CD4-positive, alpha-beta memory T cell (primary cell): ENCODE data around the gene GRP. TPM values are rescaled to one million over a fixed set of nuclear protein-coding genes. Genes with fewer than 3 reads are reported as not detected.

Experiments
- CTCF ChIA-PET: fragments of 350-600 bp; sonication (Branson Sonifier 250); formaldehyde crosslinking; loops from one replicate; lab custom pipeline; 2021; ENCODE audit warnings: inconsistent platforms; ENCODE audit not compliant: partially characterized antibody; lab: Charles Lee
- POLR2A ChIA-PET: fragments of 350-600 bp; sonication (Branson Sonifier 250); formaldehyde crosslinking; loops from one replicate; lab custom pipeline; 2021; ENCODE audit not compliant: partially characterized antibody; lab: Charles Lee
- DNase-seq, 5 donors: peaks; one replicate each; pipeline versions ENCODE4 v3.0.0 to v3.0.0-alpha.2; 2020 to 2022; ENCODE audit warnings: mixed read lengths in 1 of 5
- H3K27ac ChIP-seq: one replicate; pipeline ENCODE4 v1.7.0; 2013; ENCODE audit warnings: low read depth, low read length
- H3K27me3 ChIP-seq: 2 replicates; pipeline ENCODE4 v1.7.0; 2013; ENCODE audit warnings: mild to moderate bottlenecking, low read length, moderate library complexity; ENCODE audit not compliant: insufficient read depth
- H3K36me3 ChIP-seq: 2 replicates; pipeline ENCODE4 v1.7.0; 2013; ENCODE audit warnings: mild to moderate bottlenecking, low read length, moderate library complexity; ENCODE audit not compliant: insufficient read depth
- H3K4me1 ChIP-seq: 2 replicates; pipeline ENCODE4 v1.7.0; 2013; ENCODE audit warnings: mild to moderate bottlenecking, low read length, moderate library complexity; ENCODE audit not compliant: insufficient read depth
- H3K4me3 ChIP-seq, 2 donors: one replicate each; pipeline ENCODE4 v1.7.0; 2013; ENCODE audit warnings: low read length in 2 of 2, mild to moderate bottlenecking in 1 of 2
- H3K9me3 ChIP-seq, 2 donors: one replicate each; pipeline ENCODE4 v1.7.0; 2013; ENCODE audit warnings: low read length in 2 of 2, control low read depth in 1 of 2; ENCODE audit not compliant: control insufficient read depth in 1 of 2
- H3K27ac Mint-ChIP-seq, 7 donors: one replicate each; pipeline ENCODE4 v1.8.0; 2020 to 2021; ENCODE audit warnings: mixed read lengths in 7 of 7, mild to moderate bottlenecking in 6 of 7, inconsistent platforms in 3 of 7, moderate library complexity in 3 of 7
- H3K27me3 Mint-ChIP-seq, 2 donors: one replicate each; pipeline ENCODE4 v1.8.0; 2020 to 2021; ENCODE audit warnings: mixed read lengths in 2 of 2
- H3K36me3 Mint-ChIP-seq, 2 donors: one replicate each; pipeline ENCODE4 v1.8.0; 2020 to 2021; ENCODE audit warnings: mixed read lengths in 2 of 2, inconsistent platforms in 1 of 2, mild to moderate bottlenecking in 1 of 2
- H3K4me1 Mint-ChIP-seq, 4 donors: one replicate each; pipeline ENCODE4 v1.8.0; 2020 to 2021; ENCODE audit warnings: mixed read lengths in 4 of 4, mild to moderate bottlenecking in 1 of 4
- H3K4me3 Mint-ChIP-seq, 8 donors: one replicate each; pipeline ENCODE4 v1.8.0; 2020 to 2021; ENCODE audit warnings: mixed read lengths in 8 of 8, mild to moderate bottlenecking in 7 of 8, moderate library complexity in 6 of 8, inconsistent platforms in 3 of 8
- H3K9me3 Mint-ChIP-seq, 8 donors: one replicate each; pipeline ENCODE4 v1.8.0; 2020 to 2021; ENCODE audit warnings: mixed read lengths in 8 of 8, mild to moderate bottlenecking in 5 of 8, inconsistent platforms in 3 of 8, moderate library complexity in 1 of 8
- intact Hi-C: fragments of 100-400 bp; cut with micrococcal nuclease; formaldehyde crosslinking; loops from one replicate; pipeline ENCODE4 v1.15.1; 2023
- polyA plus RNA-seq, 2 donors: library from polyadenylated mRNA; unstranded; fragments of 300-500 nt; fragmentation: Illumina TruSeq; gene quantifications; one replicate each; pipeline ENCODE4 v1.2.3, GENCODE V29; 2021
- total RNA-seq, 2 experiments: library from RNA; stranded (reverse); gene quantifications; one replicate each; pipeline ENCODE4 v1.2.3, GENCODE V29; 2021

Gene GRP
- total and polyA plus RNA-seq, 4 experiments from 2014 or later, result not detected

DNA sequence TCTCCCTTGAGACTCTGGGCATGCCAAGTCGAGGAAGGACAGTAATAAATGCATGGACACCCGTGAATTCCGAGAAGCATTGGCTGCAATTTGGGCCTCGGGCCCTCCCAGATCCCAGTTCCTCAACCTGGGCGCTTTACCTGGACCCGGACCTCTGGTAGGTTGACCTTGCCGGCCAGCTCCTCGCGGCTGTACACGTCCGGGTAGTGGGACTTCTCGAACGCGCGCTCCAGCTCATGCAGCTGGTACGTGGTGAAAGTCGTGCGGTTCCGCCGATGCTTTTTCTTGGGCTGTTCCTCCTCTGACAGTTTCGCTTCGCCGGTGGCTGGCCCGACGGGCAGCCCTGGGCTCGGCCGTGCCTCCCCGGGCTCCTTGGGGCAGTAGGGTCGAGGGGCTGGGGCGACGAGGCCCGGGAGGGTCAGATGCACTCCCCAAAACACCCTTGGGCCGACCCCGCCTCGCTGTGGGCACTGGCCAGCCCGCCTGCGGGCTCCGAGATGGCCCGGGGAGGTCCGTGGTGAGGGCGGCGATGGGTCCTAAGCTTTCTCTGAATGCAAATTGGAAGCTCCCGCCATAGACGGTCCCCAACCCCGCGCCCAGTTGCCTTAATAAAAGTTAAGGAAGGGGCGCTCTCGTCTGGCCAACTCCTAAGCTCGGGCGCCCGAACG, 52.4 kb downstream of the GRP start:
- Histone ChIP-seq H3K27ac (no peak overlapping the region), H3K4me3 (no peak overlapping the region), H3K27me3 (peaks cover 59% of the 10 kb centered on the region), H3K4me1 (peaks cover 36% of the 10 kb centered on the region), H3K9me3 (no peaks in the 10 kb centered on the region), H3K36me3 (no peaks in the 10 kb centered on the region)
- Mint-ChIP-seq H3K4me3 (peak overlapping the region in 6 of 8 donors; percentile 35 to 64 (median 52)), H3K27me3 (peaks cover 62% of the 10 kb centered on the region in 2 donors), H3K9me3 (peaks cover 0 to 3% (median 0%) of the 10 kb centered on the region in 8 donors), H3K4me1 (peaks cover 7 to 50% (median 27%) of the 10 kb centered on the region in 4 donors), H3K27ac (no peak overlapping the region), H3K36me3 (peaks cover 0 to 3% of the 10 kb centered on the region in 2 donors)
- POLR2A ChIA-PET, result no interaction called here
- intact Hi-C loops, result no loop called here
- no peak for DNase-seq
- CTCF ChIA-PET, result interaction anchor here (1.0 to 1.1 kb wide), 2 partner anchors 37 to 38 kb away, joined by 3 read pairs; no protein-coding TSS in a partner anchor

DNA sequence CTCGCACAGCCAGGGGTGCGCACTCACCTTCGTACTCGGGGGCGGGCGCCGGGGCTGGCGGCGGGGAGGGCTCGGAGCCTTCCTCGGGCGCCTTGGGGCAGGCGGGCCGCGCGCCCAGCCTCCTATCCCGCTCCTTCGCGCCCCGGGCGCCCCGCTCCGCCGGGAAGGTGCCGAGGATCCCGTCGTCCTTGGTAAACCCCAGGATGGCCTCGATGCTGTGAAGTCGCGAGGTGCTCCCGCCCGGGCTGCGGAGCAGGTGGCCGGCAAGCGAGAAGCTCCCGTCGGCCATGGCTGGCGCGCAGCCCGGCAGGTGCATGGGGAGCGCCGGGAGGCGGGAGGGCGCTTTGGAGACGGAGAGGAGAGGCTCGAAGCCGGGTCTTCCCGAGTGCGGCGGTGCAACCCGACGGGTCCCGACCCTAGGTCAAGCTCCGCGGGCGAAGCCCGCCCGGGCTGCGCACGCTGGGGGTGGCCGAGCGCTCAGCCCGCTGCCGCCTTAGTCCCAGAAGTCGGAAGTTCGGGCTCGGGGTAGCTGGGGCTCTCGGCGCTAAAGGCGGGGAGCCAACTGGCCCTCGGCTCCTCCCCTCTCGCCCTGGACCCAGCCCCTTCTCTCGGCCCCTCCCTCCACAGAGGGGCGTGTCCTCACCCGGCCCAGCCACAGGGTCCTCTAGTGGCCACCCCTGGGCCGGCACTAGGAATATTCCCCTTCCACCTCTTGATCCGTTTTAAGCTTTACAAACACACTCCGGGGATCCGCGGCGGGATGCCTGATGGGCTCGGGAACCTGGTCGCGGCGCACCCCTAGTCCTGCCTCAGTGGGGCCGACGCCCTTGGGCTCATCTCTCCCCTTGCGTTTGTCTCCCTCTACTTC, 53.2 kb downstream of the GRP start, which contains the start of gene RAX:
Gene RAX, minus strand, starts transcription at position 564 of the 868 bp plus-strand sequence. Its CDS starts 248 bp downstream, at position 316.
- Histone ChIP-seq H3K27ac (no peak within 1 kb of the TSS), H3K4me3 (no peak within 1 kb of the TSS), H3K36me3 (no peaks in the 10 kb centered on the region), H3K27me3 (peaks cover 53% of the 10 kb centered on the region), H3K4me1 (peaks cover 32% of the 10 kb centered on the region), H3K9me3 (no peaks in the 10 kb centered on the region)
- DNase-seq, result no peak
- intact Hi-C loops, result no loop called here
- Mint-ChIP-seq H3K27ac (no peak within 1 kb of the TSS), H3K27me3 (peaks cover 58 to 61% of the 10 kb centered on the region in 2 donors), H3K4me3 (peak within 1 kb of the TSS in 5 of 8 donors; percentile 10 to 69 (median 52)), H3K4me1 (peaks cover 7 to 42% (median 24%) of the 10 kb centered on the region in 4 donors), H3K9me3 (peaks cover 0 to 3% (median 0%) of the 10 kb centered on the region in 8 donors), H3K36me3 (peaks cover 0 to 3% of the 10 kb centered on the region in 2 donors)
- ChIA-PET POLR2A (no interaction called here), CTCF (interaction anchor here (1.1 kb wide), 1 partner anchor 37 kb away, joined by 3 read pairs; no protein-coding TSS in a partner anchor)

DNA sequence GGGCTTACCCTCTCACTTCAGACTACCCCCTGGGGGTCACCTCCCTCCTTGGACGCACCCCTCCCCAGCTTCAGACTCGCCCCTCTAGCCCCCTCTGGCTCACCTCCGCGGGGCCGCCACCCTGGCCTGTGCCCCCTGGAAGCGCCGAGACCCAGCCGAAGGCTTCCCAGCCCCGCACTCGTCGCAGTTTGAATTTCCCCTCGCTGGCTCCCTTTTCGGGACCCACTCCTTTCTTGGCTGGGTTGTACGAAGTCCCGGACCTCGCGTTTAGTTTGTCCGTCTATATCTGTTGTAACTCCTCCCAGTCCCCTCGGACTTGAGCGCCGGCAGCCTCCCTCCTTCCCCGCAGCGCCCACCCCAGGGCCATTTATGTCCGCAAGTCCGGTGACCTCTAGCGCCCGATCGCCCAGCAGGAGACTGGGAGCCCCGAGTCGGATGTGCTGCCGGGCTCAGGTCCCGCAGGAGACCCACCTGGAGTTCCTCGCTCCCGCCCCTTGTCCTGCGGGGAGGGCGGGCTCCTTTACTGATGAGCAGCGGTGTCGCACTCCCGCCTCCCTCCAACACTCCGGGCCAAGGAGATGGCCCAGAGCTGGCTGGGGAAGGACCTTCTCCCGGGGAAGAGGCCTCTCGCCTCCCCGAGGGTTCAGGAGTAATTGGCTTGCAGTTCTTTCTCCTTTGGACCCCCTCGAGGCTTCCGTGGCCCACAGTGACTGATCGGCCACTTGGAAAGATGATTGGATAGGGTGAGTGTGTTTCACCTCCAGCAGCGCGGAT, 54.0 kb downstream of the GRP start:
- no peak overlapping the region for H3K4me3 ChIP-seq
- no peaks in the 10 kb centered on the region for H3K9me3 ChIP-seq
- peaks cover 25% of the 10 kb centered on the region for H3K4me1 ChIP-seq
- H3K27me3 Mint-ChIP-seq, result peaks cover 56 to 59% of the 10 kb centered on the region in 2 donors
- CTCF ChIA-PET, result interaction anchor here (1.1 kb wide), 1 partner anchor 36 kb away, joined by 3 read pairs; no protein-coding TSS in a partner anchor
- no peak overlapping the region for H3K27ac ChIP-seq
- no peak overlapping the region for H3K27ac Mint-ChIP-seq
- H3K4me3 Mint-ChIP-seq, result peak overlapping the region in 5 of 8 donors; percentile 10 to 69 (median 52)
- H3K27me3 ChIP-seq, result peaks cover 46% of the 10 kb centered on the region
- peaks cover 0 to 3% (median 0%) of the 10 kb centered on the region in 8 donors for H3K9me3 Mint-ChIP-seq
- no peaks in the 10 kb centered on the region for H3K36me3 ChIP-seq
- POLR2A ChIA-PET, result no interaction called here
- intact Hi-C loops, result no loop called here
- H3K4me1 Mint-ChIP-seq, result peaks cover 5 to 36% (median 21%) of the 10 kb centered on the region in 4 donors
- peaks cover 0 to 3% of the 10 kb centered on the region in 2 donors for H3K36me3 Mint-ChIP-seq
- DNase-seq, result no peak

DNA sequence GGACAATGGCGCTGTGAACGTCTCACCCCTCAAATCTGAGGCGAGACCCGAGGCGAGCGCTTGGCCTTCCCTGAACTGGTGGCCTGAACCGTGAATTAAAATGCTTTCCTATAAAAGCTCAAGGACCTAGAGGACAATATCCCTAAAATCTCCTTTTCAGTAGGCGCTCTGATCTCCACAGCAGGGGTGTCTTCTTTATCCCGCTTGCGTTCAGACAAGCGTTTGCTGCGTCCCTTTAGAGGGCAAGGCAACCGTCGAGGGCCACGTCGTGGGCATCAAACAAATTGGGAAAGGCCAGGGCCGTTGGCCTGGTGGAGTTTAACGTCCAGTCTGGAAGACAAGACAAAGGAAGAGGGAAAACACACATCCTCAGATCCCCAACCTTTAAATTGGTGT, 54.6 kb downstream of the GRP start:
- Histone ChIP-seq H3K9me3 (no peaks in the 10 kb centered on the region), H3K27ac (no peak overlapping the region), H3K27me3 (peaks cover 44% of the 10 kb centered on the region), H3K36me3 (no peaks in the 10 kb centered on the region), H3K4me3 (no peak overlapping the region), H3K4me1 (peaks cover 22% of the 10 kb centered on the region)
- H3K27ac Mint-ChIP-seq, result no peak overlapping the region
- no peak for DNase-seq
- H3K4me1 Mint-ChIP-seq, result peaks cover 5 to 34% (median 19%) of the 10 kb centered on the region in 4 donors
- peak overlapping the region in 3 of 8 donors; percentile 37 to 39 (median 39) for H3K4me3 Mint-ChIP-seq
- CTCF ChIA-PET, result no interaction called here
- POLR2A ChIA-PET, result no interaction called here
- intact Hi-C loops, result no loop called here
- peaks cover 0 to 3% of the 10 kb centered on the region in 2 donors for H3K36me3 Mint-ChIP-seq
- H3K27me3 Mint-ChIP-seq, result peaks cover 54 to 58% of the 10 kb centered on the region in 2 donors
- H3K9me3 Mint-ChIP-seq, result peaks cover 0 to 3% (median 0%) of the 10 kb centered on the region in 8 donors

DNA sequence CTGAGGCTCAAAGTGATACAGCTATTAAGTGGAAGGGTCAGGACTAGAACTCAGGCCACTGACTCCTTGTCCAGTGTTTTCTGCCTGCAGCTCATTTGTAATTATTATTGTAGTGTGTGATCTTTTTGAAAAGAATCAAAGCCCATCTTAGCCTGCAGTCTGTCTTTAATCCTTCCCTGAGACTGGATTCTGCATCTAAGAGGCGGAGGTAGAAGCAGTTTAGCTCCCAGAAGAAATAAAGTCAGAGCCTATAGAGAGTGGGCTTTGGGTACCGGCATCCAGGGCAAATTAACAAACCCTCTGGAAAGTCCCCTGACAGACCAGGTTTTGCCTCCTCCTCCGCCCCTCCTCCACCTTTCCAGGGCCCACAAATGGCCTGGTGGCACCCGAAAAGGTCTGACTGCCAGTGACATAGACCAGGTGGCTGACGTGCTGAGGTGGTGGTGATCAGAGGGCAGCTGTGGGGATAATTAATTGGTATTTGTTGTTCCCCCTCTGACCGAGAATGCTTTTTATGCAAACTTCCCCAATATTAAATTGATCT, 55.5 kb downstream of the GRP start:
- H3K4me3 Mint-ChIP-seq, result no peak overlapping the region

DNA sequence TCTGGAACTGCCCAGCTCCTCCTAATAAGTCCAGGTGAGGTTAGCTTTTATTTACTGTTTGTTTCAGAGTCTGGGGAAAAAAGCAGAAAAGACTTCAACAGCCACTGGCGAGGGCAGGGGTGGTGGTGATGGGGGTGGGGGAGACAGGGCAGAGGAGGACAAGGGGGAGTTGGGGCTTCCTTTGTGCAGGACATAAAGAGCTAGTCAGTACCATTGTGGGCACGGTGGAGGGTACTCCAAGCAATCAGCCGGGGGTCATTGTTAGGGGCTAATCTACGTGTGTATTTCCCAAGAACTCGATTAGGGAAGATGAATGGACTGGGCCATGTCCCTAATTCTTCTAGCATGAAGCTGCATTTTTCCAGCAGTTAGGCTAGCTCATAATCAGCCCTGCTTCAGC, 56.1 kb downstream of the GRP start:
- H3K4me1 ChIP-seq, result peaks cover 18% of the 10 kb centered on the region
- peaks cover 30% of the 10 kb centered on the region for H3K27me3 ChIP-seq
- H3K36me3 ChIP-seq, result no peaks in the 10 kb centered on the region
- Mint-ChIP-seq H3K27me3 (peaks cover 43 to 53% of the 10 kb centered on the region in 2 donors), H3K36me3 (no peaks in the 10 kb centered on the region), H3K4me3 (no peak overlapping the region), H3K9me3 (peaks cover 0 to 3% (median 0%) of the 10 kb centered on the region in 8 donors), H3K27ac (no peak overlapping the region), H3K4me1 (peaks cover 1 to 20% (median 13%) of the 10 kb centered on the region in 4 donors)
- DNase-seq, result no peak
- H3K27ac ChIP-seq, result no peak overlapping the region
- POLR2A ChIA-PET, result no interaction called here
- CTCF ChIA-PET, result no interaction called here
- H3K4me3 ChIP-seq, result no peak overlapping the region
- H3K9me3 ChIP-seq, result no peaks in the 10 kb centered on the region
- intact Hi-C loops, result no loop called here

More for the DNA sequence above, 55.5 kb downstream of the GRP start:
- Histone ChIP-seq H3K27me3 (peaks cover 35% of the 10 kb centered on the region), H3K36me3 (no peaks in the 10 kb centered on the region), H3K4me3 (no peak overlapping the region), H3K4me1 (peaks cover 18% of the 10 kb centered on the region), H3K27ac (no peak overlapping the region), H3K9me3 (no peaks in the 10 kb centered on the region)
- H3K27me3 Mint-ChIP-seq, result peaks cover 46 to 57% of the 10 kb centered on the region in 2 donors
- no peak overlapping the region for H3K27ac Mint-ChIP-seq
- H3K9me3 Mint-ChIP-seq, result peaks cover 0 to 3% (median 0%) of the 10 kb centered on the region in 8 donors
- intact Hi-C loops, result no loop called here
- H3K36me3 Mint-ChIP-seq, result no peaks in the 10 kb centered on the region
- no peak for DNase-seq
- ChIA-PET POLR2A (no interaction called here), CTCF (no interaction called here)
- peaks cover 1 to 26% (median 13%) of the 10 kb centered on the region in 4 donors for H3K4me1 Mint-ChIP-seq
